Calu3 (cell line): ENCODE results near the gene NFAM1. TPM values are rescaled to one million over a fixed set of nuclear protein-coding genes. Genes with fewer than 3 reads are reported as not detected.

Experiments used
- BruUV-seq: library from RNA; stranded (reverse); fragments of 400-500 nt; replicated peaks from 2 replicates; lab custom pipeline; 2021; lab: Mats Ljungman, UMichigan
- CTCF ChIA-PET: fragments of 300-600 bp; sonication (Branson Sonifier 250); formaldehyde crosslinking; loops from one replicate; lab custom pipeline; 2022; ENCODE audit warnings: antibody characterized with exemption; lab: Charles Lee
- DNase-seq: peaks from one replicate; pipeline ENCODE4 v3.0.0; 2022
- H3K27ac Mint-ChIP-seq: one replicate; pipeline ENCODE4 v1.8.0; 2022; ENCODE audit warnings: mixed read lengths; ENCODE audit not compliant: unreplicated experiment
- H3K27me3 Mint-ChIP-seq: one replicate; pipeline ENCODE4 v1.8.0; 2022; ENCODE audit warnings: mixed read lengths; ENCODE audit not compliant: unreplicated experiment
- H3K36me3 Mint-ChIP-seq: one replicate; pipeline ENCODE4 v1.8.0; 2022; ENCODE audit warnings: mild to moderate bottlenecking, moderate library complexity, mixed read lengths; ENCODE audit not compliant: insufficient read depth, unreplicated experiment
- H3K4me1 Mint-ChIP-seq: one replicate; pipeline ENCODE4 v1.8.0; 2022; ENCODE audit warnings: mild to moderate bottlenecking, low read depth, mixed read lengths; ENCODE audit not compliant: unreplicated experiment
- H3K4me3 Mint-ChIP-seq: one replicate; pipeline ENCODE4 v1.8.0; 2022; ENCODE audit warnings: mild to moderate bottlenecking, low read depth, moderate library complexity, mixed read lengths; ENCODE audit not compliant: unreplicated experiment
- H3K9me3 Mint-ChIP-seq: one replicate; pipeline ENCODE4 v1.8.0; 2022; ENCODE audit warnings: low read depth, mixed read lengths; ENCODE audit not compliant: unreplicated experiment
- intact Hi-C: fragments of 100-400 bp; cut with micrococcal nuclease; formaldehyde crosslinking; loops from one replicate; pipeline ENCODE4 v1.10.0; 2022; ENCODE audit not compliant: unreplicated experiment
- total RNA-seq: library from RNA; stranded (reverse); gene quantifications from 2 replicates; pipeline ENCODE4 v1.2.3, GENCODE V29; 2022
- TF ChIP-seq, protein P1 (sequence below): fragments of 200-600 bp; IDR thresholded peaks from one replicate; pipeline ENCODE4 v1.8.0; 2022; ENCODE audit warnings: antibody characterized with exemption; ENCODE audit not compliant: unreplicated experiment

NFAM1 gene
- total RNA-seq, 1 experiment from 2014 or later: 0.50 TPM

DNA sequence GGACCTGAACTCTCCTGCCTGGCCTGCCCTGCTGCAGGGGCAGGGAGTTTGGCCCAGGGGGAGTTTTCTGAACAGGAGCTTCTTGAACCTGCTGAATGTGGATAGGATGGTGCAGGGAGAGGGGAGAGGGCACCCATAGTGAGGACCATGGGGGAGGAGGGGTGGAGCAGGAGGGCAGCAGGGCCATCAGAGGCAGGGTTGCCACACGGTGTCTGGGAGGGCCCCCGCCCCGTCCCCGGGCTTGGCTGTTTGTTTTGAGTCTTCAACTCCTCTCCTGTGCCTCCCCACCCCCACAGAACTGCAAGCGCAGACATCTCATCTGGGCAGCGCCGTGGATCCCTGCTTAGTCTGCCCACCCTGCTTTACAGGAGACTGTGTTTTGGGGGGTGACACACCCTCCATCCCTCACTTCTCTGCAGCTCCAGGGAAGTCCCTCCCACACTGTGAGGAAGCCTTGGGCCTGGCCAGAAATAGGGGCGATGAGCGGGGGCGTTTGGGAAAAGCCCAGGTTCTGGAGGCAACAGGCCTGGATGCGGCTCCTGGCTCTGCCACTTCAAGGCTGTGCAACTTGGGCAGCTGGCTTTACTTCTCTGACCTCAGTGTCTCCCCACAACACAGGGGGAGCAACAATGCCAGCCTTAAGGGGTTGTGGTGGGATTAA is 14.4 kb downstream of the NFAM1 start:
- no peaks in the 10 kb centered on the region for H3K9me3 Mint-ChIP-seq
- CTCF ChIA-PET: no interaction called here
- H3K36me3 Mint-ChIP-seq: no peaks in the 10 kb centered on the region
- intact Hi-C loops: no loop called here
- no peak for DNase-seq
- H3K27me3 Mint-ChIP-seq: peaks cover 82% of the 10 kb centered on the region
- no TSS peak for BruUV-seq
- H3K27ac Mint-ChIP-seq: no peak overlapping the region
- H3K4me1 Mint-ChIP-seq: no peaks in the 10 kb centered on the region
- no peak overlapping the region for H3K4me3 Mint-ChIP-seq
- TF ChIP-seq, protein P1, sequence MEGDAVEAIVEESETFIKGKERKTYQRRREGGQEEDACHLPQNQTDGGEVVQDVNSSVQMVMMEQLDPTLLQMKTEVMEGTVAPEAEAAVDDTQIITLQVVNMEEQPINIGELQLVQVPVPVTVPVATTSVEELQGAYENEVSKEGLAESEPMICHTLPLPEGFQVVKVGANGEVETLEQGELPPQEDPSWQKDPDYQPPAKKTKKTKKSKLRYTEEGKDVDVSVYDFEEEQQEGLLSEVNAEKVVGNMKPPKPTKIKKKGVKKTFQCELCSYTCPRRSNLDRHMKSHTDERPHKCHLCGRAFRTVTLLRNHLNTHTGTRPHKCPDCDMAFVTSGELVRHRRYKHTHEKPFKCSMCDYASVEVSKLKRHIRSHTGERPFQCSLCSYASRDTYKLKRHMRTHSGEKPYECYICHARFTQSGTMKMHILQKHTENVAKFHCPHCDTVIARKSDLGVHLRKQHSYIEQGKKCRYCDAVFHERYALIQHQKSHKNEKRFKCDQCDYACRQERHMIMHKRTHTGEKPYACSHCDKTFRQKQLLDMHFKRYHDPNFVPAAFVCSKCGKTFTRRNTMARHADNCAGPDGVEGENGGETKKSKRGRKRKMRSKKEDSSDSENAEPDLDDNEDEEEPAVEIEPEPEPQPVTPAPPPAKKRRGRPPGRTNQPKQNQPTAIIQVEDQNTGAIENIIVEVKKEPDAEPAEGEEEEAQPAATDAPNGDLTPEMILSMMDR: no peak

DNA sequence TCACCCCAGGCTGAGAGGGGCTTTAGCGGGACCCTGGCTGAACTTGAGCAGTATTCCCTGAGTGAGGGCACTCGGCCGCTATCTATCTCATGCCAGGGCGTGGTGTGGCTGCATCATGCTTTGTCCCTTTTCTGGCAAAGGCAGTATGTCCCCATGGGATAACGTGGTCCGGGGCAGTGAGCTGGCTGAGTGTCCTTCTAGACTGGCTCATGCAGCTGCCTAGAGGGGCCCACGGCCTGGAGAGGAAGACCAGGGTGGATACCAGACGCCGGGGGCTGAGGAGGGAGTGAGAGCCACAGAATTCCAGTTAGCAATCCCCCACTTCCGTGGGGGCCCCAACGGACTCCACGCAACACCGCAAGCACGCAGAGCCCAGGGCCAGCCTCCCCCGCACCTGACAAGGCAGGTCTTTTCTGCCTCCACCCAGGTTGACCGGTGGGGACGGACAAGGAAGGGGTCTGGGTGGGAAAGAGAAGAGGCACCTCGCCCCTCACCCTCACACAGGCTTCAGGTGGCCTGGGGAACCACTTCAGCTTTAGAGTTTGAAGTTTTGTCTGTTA is 15.5 kb downstream of the NFAM1 start:
- BruUV-seq: no TSS peak
- intact Hi-C loops: no loop called here
- H3K27ac Mint-ChIP-seq: no peak overlapping the region
- no peaks in the 10 kb centered on the region for H3K9me3 Mint-ChIP-seq
- TF ChIP-seq, protein P1: no peak
- no peak overlapping the region for H3K4me3 Mint-ChIP-seq
- no peaks in the 10 kb centered on the region for H3K36me3 Mint-ChIP-seq
- H3K27me3 Mint-ChIP-seq: peaks cover 82% of the 10 kb centered on the region
- CTCF ChIA-PET: no interaction called here
- no peaks in the 10 kb centered on the region for H3K4me1 Mint-ChIP-seq
- DNase-seq: no peak

DNA sequence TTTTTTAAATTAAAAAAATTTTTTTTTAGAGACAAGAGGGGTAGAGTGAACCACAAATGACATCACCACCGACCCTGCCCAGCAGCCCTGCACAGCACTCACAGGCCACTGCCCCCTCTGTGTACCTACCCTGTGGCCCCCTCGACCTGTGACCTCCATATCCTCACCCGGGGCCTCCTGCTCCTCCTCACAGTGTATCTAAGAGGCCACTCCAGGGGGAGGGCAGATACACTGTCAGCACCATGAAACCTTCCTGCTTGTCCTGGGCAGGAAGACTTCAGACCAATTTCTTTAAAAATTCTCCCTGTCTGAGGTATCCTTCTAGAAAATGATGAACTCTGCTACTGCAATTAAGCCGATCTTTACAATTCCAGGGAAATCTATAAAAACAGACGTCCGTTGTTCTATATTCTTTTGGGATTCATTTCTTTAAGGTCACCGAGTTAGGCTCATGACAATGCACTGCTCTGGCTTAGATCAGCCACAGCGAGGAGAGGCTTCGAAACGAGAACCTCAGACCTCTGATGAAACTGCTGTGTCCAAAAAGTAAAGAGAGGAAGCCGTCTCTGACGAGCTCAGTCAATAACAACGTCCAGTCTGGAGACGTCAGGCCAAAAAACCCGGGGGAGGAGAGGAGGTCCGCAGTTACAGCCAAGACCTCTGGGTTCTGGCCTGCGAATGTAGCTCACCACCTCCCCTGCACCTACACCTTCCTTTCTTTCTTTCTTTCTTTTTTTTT is 17.5 kb downstream of the NFAM1 start:
- H3K27me3 Mint-ChIP-seq: peaks cover 75% of the 10 kb centered on the region
- no peak overlapping the region for H3K27ac Mint-ChIP-seq
- DNase-seq: no peak
- no peaks in the 10 kb centered on the region for H3K4me1 Mint-ChIP-seq
- no TSS peak for BruUV-seq
- TF ChIP-seq, protein P1: no peak
- H3K4me3 Mint-ChIP-seq: no peak overlapping the region
- CTCF ChIA-PET: interaction anchor here (0.5 kb wide), 1 partner anchor 59 kb away, joined by 11 read pairs; no protein-coding TSS in a partner anchor
- H3K36me3 Mint-ChIP-seq: no peaks in the 10 kb centered on the region
- intact Hi-C loops: no loop called here
- H3K9me3 Mint-ChIP-seq: no peaks in the 10 kb centered on the region

DNA sequence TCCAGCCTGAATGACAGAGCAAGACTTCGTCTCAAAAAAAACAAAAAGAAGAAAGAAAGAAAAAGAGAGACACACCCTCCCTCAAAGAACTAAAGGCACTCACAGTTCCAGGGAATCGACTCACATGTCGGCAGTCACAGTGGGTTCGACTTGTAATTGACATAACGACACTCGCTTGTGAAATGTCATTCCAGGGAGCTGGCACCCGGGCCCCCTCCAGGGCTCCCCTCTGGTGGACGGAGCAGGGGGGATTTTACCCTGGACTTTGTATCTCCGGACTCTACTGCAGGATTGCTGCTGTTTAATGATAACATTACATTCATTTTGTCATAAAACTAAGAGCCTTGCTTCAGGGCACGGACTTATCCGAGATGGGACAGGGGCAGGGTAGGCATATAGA is 18.2 kb downstream of the NFAM1 start:
- CTCF ChIA-PET: no interaction called here
- BruUV-seq: no TSS peak
- no peak overlapping the region for H3K27ac Mint-ChIP-seq
- no peak overlapping the region for H3K4me3 Mint-ChIP-seq
- TF ChIP-seq, protein P1: no peak
- H3K9me3 Mint-ChIP-seq: no peaks in the 10 kb centered on the region
- H3K27me3 Mint-ChIP-seq: peaks cover 68% of the 10 kb centered on the region
- intact Hi-C loops: no loop called here
- H3K36me3 Mint-ChIP-seq: no peaks in the 10 kb centered on the region
- no peak for DNase-seq
- no peaks in the 10 kb centered on the region for H3K4me1 Mint-ChIP-seq
